ENCODE results near the gene HDLBP. TPM values are rescaled to one million over a fixed set of nuclear protein-coding genes. Genes with fewer than 3 reads are reported as not detected.

HDLBP gene
- total RNA-seq, 1 experiment from 2014 or later: 908 TPM

DNA sequence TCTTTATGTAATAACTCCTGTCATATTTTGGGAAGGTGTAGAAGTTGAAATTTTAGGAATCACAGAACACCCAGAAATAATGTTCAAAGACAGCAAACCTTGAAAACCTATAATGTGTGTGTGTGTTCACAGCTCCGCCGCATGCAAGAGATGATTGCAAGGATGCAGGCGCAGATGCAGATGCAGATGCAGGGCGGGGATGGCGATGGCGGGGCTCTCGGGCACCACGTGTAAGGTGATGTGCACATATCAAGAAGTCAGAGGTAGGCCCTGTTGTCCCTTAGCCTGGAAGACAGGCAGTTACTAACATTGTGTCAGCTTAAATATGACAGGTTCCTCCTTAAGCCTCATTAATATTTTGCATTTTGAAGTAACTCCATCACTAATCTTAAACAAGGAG, 34.5 kb upstream of the HDLBP start:
- TF ChIP-seq, protein P1, sequence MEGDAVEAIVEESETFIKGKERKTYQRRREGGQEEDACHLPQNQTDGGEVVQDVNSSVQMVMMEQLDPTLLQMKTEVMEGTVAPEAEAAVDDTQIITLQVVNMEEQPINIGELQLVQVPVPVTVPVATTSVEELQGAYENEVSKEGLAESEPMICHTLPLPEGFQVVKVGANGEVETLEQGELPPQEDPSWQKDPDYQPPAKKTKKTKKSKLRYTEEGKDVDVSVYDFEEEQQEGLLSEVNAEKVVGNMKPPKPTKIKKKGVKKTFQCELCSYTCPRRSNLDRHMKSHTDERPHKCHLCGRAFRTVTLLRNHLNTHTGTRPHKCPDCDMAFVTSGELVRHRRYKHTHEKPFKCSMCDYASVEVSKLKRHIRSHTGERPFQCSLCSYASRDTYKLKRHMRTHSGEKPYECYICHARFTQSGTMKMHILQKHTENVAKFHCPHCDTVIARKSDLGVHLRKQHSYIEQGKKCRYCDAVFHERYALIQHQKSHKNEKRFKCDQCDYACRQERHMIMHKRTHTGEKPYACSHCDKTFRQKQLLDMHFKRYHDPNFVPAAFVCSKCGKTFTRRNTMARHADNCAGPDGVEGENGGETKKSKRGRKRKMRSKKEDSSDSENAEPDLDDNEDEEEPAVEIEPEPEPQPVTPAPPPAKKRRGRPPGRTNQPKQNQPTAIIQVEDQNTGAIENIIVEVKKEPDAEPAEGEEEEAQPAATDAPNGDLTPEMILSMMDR (conservative IDR thresholded peaks at IDR 0.05): no peak
- TF ChIP-seq EZH2 (IDR thresholded peaks at IDR 0.05; ENCODE audit: low read depth): no peak
- no TSS peak for BruUV-seq (replicated peaks)
- intact Hi-C loops (cut with micrococcal nuclease; ENCODE audit: unreplicated experiment): loop anchor here (10.0 kb wide), 2 partner anchors 355 to 495 kb away; partner anchors contain the start of gene ING5
- no peaks in the 10 kb centered on the region for H3K9me2 ChIP-seq (ENCODE audit: insufficient read depth)
- no peaks in the 10 kb centered on the region for H3K9me3 ChIP-seq (ENCODE audit: insufficient read depth, low read depth)
- no peak overlapping the region for H3K4me2 ChIP-seq
- H4K20me1 ChIP-seq (ENCODE audit: insufficient read depth): peaks cover 21% of the 10 kb centered on the region
- no peak overlapping the region for H2AFZ ChIP-seq
- no peaks in the 10 kb centered on the region for H3K27me3 ChIP-seq (ENCODE audit: insufficient read depth, low read depth)
- DNase-seq: no peak
- ChIA-PET CTCF (no interaction called here), POLR2A (ENCODE audit: unreplicated experiment) (interaction anchor here (0.6 kb wide), 1 partner anchor 125 kb away, joined by 3 read pairs; no protein-coding TSS in a partner anchor)
- H3K79me2 ChIP-seq (ENCODE audit: low read depth): no peaks in the 10 kb centered on the region
- H3K36me3 ChIP-seq (ENCODE audit: low read depth): peaks cover 52% of the 10 kb centered on the region
- no peak overlapping the region for H3K27ac ChIP-seq
- peaks cover 59% of the 10 kb centered on the region for H3F3A ChIP-seq (ENCODE audit: insufficient read depth, low read depth)
- H3K4me1 ChIP-seq (replicated peaks; ENCODE audit: insufficient read depth): peaks cover 21% of the 10 kb centered on the region
- no peak overlapping the region for H3K4me3 ChIP-seq

DNA sequence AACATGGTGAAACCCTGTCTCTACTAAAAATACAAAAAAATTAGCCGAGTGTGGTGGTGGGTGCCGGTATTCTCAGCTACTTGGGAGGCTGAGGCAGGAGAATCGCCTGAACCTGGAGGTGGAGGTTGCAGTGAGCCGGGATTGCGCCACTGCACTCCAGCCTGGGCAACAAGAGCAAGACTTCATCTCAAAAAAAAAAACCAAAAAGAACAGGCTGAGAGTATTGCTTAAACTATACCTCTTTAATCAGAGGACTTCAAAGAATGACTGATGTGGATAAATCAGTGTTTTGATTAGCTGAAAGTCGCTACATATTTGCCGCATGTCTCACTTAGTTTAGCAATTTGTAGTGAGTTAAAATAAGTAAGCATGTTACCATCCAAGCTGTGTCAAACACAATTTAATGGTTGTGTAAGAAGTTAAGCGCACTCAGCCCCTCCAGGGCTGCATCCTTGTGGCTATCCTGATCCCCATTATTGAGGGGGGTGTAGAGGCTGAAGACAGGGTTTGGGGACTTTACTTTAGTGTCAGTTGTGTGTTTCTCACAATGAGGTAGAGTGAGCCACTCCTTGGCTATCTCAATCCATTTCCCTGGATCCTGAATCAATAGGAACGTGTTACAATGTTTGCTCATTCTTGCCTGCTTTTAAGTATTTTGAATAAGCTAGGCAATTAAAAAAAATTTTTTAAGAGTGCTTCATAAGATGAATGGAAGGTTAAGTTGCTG, 29.6 kb upstream of the HDLBP start:
- Histone ChIP-seq H3K9me2 (ENCODE audit: insufficient read depth) (no peaks in the 10 kb centered on the region), H3K27me3 (ENCODE audit: insufficient read depth, low read depth) (no peaks in the 10 kb centered on the region), H3F3A (ENCODE audit: insufficient read depth, low read depth) (peaks cover 25% of the 10 kb centered on the region), H3K36me3 (ENCODE audit: low read depth) (peaks cover 51% of the 10 kb centered on the region), H3K9me3 (ENCODE audit: insufficient read depth, low read depth) (no peaks in the 10 kb centered on the region), H3K27ac (no peak overlapping the region), H3K4me3 (no peak overlapping the region), H2AFZ (no peak overlapping the region), H4K20me1 (ENCODE audit: insufficient read depth) (peaks cover 20% of the 10 kb centered on the region), H3K4me1 (replicated peaks; ENCODE audit: insufficient read depth) (no peaks in the 10 kb centered on the region), H3K79me2 (ENCODE audit: low read depth) (no peaks in the 10 kb centered on the region), H3K4me2 (no peak overlapping the region)
- BruUV-seq (replicated peaks): no TSS peak
- TF ChIP-seq EZH2 (IDR thresholded peaks at IDR 0.05; ENCODE audit: low read depth): no peak
- TF ChIP-seq, protein P1 (conservative IDR thresholded peaks at IDR 0.05): no peak
- no peak for DNase-seq
- intact Hi-C loops (cut with micrococcal nuclease; ENCODE audit: unreplicated experiment): no loop called here
- POLR2A ChIA-PET (ENCODE audit: unreplicated experiment): interaction anchor here (0.7 kb wide), 1 partner anchor 118 kb away, joined by 3 read pairs; no protein-coding TSS in a partner anchor
- CTCF ChIA-PET: no interaction called here

DNA sequence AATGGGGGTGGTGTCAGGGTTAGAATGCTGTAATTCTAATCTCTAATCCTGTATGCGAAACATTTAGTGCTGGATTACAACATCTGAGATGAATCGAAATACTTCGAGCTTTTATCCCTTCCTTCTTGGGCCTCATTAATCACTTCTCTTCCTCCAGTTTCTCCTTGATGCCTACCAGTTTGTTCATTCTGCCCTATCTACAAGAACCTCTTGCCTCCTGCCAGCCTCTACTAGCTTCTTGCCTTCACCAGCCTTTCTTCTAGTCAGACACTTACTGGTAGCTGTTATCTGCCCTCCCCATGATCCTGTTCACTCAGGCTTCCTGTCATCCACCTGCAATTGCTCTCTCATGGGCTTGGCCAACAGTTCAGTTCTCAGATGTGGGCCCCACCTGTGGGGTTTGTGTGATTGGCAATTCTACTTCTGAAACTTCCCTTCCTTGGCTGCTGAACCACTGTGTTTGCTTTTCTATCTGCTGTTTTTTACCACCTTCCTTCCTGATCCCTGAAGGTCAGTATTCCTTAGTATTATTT, 25.2 kb upstream of the HDLBP start:
- Histone ChIP-seq H3K79me2 (ENCODE audit: low read depth) (no peaks in the 10 kb centered on the region), H3K4me1 (replicated peaks; ENCODE audit: insufficient read depth) (no peaks in the 10 kb centered on the region), H3K9me2 (ENCODE audit: insufficient read depth) (no peaks in the 10 kb centered on the region), H3K4me2 (no peak overlapping the region), H4K20me1 (ENCODE audit: insufficient read depth) (peaks cover 30% of the 10 kb centered on the region), H3F3A (ENCODE audit: insufficient read depth, low read depth) (peaks cover 39% of the 10 kb centered on the region; the same call in 1 of the 2 replicates), H3K27ac (no peak overlapping the region), H3K36me3 (ENCODE audit: low read depth) (peaks cover 57% of the 10 kb centered on the region), H2AFZ (no peak overlapping the region), H3K9me3 (ENCODE audit: insufficient read depth, low read depth) (no peaks in the 10 kb centered on the region), H3K4me3 (no peak overlapping the region), H3K27me3 (ENCODE audit: insufficient read depth, low read depth) (no peaks in the 10 kb centered on the region)
- intact Hi-C loops (cut with micrococcal nuclease; ENCODE audit: unreplicated experiment): no loop called here
- BruUV-seq (replicated peaks): no TSS peak
- DNase-seq: no peak
- ChIA-PET POLR2A (ENCODE audit: unreplicated experiment) (no interaction called here), CTCF (no interaction called here)
- TF ChIP-seq EZH2 (IDR thresholded peaks at IDR 0.05; ENCODE audit: low read depth): no peak
- TF ChIP-seq, protein P1 (conservative IDR thresholded peaks at IDR 0.05): no peak

All from PC-9 (cell line).